GM11168 (cell line): ENCODE data around the gene TESK2.

Source experiments
- in situ Hi-C: fragments of 300-500 bp; cut with MboI; formaldehyde crosslinking; loops from one replicate; pipeline ENCODE4 v1.12.0; 2022; ENCODE audit warnings: low sequenced_read_pairs; ENCODE audit not compliant: unreplicated experiment

Gene TESK2

DNA sequence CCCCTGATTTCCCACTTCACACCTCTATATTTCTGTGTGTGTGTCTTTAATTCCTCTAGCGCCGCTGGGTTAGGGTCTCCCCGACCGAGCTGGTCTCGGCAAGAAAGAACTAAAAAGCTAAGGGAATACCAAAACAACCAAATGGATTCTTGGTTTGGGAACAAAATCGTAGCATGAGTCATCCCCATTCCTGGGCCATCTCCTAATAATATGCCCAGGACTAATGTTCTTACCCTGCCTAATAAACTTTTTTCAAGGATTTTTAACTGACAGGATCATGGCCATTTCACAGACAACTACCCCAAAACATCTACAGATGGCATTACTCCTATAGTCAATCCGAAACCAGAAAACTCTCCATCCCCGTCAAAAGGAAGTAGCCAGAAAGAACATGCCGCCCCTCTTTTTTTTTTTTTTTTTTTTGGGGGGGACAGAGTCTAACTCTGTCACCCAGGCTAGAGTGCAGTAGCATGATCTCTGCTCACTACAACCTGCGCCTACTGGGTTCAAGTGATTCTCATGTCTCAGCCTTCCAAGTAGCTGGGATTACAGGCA lies 168.4 kb downstream of the TESK2 start:
- in situ Hi-C loops, result no loop called here

DNA sequence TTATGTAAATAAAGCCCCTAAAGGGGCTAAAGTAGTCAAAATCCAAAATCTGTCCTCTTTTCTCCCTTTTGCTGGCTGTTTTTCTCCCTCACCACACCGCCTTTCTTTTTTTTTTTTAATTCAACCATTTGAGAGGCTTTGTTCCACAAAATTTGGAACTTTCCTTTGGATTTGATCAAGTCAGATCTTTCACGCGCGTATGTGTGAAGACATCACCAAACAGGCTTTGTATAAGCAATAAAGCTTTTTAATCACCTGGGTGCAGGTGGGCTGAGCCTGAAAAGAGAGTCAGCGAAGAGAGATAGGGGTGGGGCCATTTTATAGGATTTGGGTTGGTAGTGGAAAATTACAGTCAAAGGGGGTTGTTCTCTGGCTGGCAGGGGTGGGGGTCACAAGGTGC lies 169.5 kb downstream of the TESK2 start:
- in situ Hi-C loops, result no loop called here

DNA sequence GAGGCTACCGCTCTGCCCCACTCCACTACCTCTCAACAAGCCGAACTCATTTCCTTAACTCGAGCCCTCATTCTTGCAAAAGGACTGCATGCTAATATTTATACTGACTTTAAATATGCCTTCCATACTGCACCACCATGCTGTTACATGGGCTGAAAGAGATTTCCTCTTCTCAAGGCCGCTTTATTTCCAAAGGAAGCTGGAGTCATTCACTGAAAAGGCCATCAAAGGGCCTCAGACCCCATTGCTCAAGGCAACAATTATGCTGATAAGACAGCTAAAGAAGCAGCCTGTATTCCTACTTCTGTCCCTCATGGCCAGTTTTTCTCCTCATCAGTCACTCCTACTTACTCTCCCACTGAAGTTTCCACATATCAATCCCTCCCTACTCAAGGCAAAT lies 171.2 kb downstream of the TESK2 start:
- in situ Hi-C loops, result no loop called here

DNA sequence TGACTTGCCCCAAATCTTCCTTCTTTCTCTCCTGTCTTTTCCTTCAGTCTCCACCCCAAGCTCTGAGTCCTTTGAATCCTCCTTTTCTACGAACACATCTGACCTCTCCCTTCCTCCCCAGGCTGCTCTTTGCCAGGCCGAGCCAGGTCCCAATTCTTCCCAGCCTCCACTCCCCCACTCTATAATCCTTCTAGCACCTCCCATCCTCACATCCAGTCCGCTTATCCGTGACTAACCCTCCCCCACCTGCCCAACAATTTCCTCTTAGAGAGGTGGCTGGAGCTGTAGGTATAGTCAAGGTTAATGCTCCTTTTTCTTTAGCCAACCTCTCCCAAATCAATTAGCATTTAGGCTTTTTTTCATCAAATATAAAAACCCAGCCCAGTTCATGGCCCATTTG lies 173.8 kb downstream of the TESK2 start:
- in situ Hi-C loops, result no loop called here

DNA sequence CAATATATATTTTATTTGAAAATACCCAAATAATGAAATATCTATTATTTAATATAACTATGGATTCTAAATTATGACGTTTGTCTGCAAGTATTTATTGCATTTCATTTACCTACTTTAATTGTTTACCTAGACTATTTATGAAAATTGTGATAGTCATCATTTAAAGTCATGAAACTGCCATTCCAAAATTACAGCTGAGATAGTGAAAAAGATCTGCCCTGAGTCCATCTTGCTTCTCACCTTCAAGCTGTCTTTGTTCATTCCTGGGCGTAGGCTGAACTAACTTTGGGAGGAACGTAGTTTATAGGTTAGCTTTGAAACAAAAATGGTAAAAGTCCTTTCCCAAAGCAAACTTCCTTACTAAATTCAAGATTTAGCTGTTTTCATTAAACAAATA lies 176.7 kb downstream of the TESK2 start:
- in situ Hi-C loops, result no loop called here

DNA sequence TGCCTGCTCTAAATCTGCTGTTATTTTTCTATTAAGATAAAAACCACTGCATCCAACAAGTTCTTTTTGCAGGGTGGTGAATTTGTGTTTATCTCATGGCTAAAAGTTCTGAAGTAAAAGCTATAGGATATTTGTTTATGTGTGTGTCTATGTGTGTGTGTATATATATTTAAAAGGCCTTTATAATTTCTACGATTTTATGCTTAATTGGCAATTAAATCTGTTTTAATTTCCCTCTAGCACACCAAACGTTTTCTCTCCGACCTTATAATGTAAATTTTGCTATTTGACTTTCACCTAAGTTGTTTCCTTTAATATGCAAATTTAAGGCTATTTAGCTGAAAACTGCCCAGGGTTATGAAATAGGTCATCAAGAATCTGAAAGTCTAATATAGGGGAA lies 184.1 kb downstream of the TESK2 start:
- in situ Hi-C loops, result no loop called here

DNA sequence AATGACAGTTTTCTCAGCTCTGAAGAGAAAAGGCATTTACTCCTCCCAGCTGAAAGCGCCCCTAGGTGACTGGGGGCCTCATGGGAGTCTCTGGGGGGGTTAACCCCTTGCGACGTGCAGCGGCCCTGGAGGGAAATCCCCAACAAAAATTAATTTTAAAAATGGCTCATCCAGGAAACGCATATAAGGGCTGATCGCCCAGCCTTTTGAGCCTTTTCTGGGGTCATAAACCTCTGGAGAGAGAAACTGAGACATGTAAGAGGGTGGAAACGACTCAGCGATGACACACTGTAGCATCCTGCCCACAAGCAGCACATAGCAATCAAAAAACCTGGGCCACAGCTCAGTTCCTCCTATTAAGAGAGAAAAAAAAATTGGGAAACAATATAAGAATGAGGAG lies 184.6 kb downstream of the TESK2 start:
- in situ Hi-C loops, result no loop called here

DNA sequence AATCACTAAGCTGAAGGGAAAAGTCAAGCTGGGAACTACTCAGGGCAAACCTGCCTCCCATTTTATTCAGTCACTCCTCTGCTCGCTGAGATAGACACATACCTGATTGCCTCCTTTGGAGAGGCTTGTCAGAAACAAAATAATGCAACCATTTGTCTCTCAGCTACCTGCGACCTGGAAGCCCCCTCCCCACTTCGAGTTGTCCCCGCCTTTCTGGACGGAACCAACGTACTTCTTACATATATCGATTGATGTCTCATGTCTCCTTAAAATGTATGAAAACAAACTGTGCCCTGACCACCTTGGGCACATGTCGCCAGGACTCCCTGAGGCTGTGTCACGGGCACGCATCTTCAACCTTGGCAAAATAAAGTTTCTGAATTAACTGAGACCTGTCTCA lies 185.7 kb downstream of the TESK2 start:
- in situ Hi-C loops, result no loop called here

DNA sequence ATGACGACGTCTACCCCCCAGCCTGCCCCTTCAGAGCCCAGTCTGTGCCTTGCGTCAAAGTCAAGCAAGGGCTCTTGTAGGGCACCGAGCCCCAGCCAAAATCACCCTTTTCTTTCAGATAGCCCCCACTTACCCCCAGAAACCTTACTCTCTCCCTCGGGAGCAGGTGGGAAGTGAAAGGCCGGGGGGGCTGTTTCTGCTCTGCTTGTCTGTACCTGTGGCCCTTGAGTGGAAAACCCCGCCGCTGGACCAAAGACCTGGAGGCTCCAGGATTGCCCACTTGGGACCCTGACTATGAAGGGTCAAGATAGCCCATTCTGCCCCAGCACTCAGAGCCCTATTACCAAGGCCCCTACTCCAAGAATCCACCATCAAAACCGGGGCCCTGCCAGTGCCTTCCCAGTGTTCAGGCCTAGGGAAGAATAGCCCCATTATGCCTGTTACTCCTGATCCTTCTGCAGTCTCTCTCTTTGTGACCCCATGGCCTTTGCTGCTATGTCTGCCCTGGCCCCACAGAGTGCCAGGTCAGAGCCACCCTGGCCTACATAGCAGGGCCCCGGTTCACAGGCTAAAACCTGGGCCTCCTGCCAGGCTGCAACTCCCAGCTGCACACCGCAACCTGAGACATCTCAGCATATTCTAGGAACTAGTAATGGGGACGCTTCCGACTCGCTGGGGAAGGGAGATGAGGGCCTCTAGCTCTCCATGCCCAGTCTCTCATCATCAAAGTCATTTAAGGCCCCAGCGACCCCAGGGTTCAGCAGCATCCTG lies 186.5 kb downstream of the TESK2 start:
- in situ Hi-C loops, result loop anchor here (5.0 kb wide), 1 partner anchor 287 kb away; no protein-coding TSS in a partner anchor

DNA sequence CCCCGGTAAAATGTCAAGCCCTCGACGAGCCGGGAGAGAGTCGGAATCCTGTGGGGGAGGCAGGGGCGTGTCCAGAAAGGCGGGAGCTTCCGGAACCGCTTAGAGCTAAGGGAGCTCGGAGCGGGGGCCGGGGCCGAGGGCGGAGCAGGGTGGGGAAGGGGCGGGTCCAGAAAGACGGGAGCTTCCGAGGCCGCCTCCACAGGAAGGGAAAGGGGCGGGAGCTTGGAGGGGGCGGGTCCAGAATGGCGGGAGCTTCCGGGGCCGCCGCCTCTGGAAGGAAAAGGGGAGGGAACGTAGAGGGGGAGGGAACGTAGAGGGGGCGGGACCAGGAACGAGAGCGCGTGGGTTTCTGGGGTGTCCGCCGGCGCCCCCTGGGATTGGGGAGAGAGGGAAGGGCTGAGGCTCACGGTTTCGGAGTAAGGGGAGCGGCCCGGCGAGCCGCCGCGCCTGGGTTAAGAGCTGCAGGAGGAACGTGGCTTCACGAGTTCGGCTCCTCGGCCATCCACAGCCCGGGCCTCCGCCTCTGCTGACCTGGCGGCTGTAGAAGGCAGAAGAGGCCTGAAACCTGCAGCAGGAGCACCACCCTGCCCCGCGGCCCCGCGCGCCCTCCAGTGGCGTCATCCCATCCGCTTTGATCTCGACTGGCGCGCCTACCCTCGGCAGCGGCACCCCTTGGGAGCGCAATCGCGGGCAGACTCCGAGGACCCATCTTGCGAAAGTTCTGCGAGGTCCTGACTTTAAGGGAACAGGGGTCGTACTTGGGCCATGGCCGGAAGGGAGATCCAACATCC lies 187.2 kb downstream of the TESK2 start:
- in situ Hi-C loops, result loop anchor here (5.0 kb wide), 1 partner anchor 286 kb away; no protein-coding TSS in a partner anchor

DNA sequence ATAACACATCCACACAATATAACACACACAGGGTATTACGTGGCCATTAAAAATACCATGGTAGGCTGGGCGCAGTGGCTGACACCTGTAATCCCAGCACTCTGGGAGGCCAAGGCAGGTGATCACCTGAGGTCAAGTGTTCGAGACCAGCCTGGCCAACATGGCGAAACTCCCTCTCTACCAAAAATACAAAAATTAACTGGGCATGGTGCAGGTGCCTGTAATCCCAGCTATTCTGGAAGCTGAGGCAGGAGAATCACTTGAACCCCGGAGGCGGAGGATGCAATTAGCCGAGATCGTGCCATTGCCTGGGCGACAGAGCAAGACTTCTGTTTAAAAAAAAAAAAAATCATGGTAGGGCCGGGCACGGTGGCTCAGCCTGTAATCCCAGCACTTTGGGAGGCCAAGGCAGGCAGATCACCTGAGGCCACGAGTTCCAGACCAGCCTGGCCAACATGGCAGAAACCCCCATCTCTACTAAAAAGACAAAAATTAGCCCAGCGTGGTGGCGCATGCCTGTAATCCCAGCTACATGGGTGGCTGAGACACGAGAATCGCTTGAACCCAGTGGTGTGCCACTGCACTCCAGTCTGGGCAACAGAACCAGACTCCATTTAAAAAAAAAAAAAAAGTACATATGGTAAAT lies 188.3 kb downstream of the TESK2 start:
- in situ Hi-C loops, result loop anchor here (5.0 kb wide), 1 partner anchor 285 kb away; no protein-coding TSS in a partner anchor

DNA sequence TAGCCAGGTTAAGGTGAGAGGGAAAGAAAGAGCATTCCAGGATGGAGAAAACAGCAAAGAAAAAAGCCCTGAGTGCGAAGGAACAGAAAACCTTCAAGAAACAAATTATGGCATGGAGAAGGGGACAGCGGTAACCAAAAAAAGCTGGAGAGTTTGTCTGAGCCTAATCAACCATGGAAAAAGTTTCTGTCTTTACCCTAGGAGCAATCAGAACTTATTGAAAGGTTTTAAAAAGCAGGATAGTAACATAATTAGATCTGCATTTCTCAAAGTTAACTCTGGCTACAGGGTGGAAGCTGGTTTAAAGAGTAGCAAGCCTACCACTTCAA lies 190.3 kb downstream of the TESK2 start:
- in situ Hi-C loops, result loop anchor here (5.0 kb wide), 1 partner anchor 283 kb away; no protein-coding TSS in a partner anchor

DNA sequence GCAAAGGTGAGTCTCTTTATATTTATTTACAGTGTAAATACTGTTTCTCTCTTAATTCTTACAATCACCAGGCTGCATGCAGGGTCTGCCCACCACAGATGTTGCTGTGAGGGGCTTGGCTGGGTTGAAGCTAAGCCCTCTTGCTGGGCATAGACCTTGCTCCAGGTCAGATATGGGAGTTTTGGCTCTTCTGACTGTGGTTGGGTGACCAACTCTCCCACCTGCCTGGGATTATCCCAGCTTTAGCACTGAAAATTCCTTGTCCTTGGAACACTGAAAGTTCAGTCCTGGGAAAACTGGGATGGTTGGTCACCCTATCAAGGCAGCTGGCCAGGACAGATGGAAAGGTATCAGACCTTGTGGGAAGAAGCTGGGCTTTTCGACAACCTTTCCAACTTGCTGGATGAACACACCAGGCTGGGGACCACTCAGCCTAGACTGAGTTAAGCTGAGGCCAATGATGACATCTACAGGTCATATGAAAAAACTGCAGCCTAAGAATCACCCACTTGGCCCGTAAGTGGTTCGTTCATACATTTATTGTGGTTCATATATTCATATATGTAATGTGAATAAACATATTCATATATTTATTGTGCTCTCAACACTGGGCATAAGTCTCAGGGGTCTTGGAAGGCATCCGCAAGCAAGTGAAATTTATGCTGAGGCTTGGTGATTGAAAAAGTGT lies 190.8 kb downstream of the TESK2 start:
- in situ Hi-C loops, result loop anchor here (5.0 to 25.0 kb wide), 2 partner anchors 283 to 463 kb away; partner anchors contain the start of gene PTCH2

DNA sequence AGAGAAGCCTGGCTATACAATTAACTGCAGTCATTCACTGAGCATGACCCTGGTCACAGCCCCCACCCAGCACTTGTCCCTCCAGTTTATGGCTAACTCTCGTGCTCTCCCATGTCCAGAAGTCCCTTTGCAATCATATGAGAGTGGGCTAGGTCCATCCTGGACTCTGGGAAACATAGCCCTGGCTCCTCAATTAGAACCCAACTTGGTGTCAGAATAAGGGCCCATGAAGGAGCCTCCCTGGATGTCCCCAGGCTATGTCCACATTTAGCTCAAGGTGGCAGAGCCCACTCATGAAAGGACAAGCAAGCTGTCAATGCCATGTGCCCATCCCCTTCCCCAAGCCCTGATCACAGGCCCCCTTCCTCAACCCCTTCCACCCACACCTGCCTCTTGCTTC lies 191.7 kb downstream of the TESK2 start:
- in situ Hi-C loops, result loop anchor here (25.0 kb wide), 1 partner anchor 462 kb away; the partner anchor contains the start of gene PTCH2

DNA sequence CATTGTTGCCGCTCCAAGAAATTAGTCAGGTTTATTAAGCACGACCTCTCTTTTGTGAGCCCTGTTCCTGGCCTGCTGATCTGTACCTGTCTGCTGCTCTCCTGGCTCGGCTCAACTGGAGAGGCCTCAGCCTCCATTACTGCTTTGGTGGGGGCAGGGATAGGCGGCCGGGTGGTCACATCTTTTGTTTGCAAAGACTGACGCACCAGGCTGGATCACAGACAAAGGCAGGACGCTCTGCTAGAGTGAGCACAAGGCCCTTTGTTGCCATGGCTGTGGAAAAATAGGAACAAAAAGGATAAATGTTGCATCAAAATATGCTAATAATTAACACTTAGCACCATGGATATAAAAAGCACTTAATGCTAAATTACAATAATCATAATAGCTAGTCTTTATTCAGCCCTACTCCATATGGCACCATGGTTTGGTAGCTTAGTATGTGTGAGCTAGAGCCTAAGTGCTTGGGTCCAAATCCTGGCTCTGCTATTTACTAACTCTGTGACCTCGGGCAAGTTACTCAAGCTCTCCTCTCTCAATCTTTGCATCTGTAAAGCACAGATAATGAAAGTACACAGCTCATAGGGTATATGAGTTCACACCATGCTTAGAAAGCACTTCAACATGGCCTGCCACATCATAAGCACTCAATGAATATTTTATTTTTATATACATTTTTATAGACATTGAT lies 193.2 kb downstream of the TESK2 start:
- in situ Hi-C loops, result loop anchor here (25.0 kb wide), 1 partner anchor 461 kb away; the partner anchor contains the start of gene PTCH2
